ENCODE results near the gene PCDHGB1. TPM values are rescaled to one million over a fixed set of nuclear protein-coding genes. Genes with fewer than 3 reads are reported as not detected.
"Not testable (repeated sequence)": the region's sequence is repeated elsewhere in the genome, so short reads cannot be mapped to it uniquely, and the experiment has no call there.

Gene PCDHGB1
- total RNA-seq, 4 donors from 2014 or later, result 0.20 to 1.1 (median 0.74) TPM

DNA sequence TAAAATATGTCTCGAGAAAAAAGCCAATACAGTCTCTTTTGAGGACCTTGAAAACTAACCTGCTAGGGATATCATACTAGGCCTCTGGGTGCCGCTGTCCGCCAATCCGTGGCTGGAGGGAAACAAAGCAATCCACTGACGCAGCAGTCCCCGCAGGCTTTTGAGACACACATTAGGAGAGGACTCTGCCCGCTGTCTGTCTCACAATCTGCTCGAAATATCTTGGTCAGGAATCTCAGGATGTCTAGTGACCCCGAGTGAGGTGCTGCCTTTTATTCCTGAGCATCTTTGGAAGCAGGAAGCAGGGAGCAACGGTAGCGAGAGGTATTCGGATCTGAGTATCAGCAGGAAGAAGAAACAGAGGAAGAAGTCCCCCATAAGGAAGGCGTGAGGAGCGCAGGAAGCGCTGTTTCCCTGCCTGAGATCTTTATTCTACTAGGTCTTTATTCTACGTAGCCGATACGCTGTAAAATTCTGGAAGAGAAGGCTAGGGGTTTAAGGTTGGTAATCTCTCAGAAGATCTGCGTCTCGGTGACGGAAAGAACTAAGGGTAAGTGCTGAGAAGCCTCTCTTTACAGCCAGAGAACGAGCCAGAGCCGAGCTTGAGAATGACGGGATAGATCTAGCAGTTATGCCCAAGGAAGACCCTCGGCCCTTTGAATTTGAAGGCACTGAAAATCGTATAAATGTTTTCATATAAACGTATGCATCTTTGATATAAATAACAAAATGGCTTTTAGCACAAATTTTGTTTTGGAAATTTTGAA, 23.6 kb upstream of the PCDHGB1 start:
- Histone ChIP-seq H3K27ac (peak overlapping the region; percentile 83 to 91 (median 88)), H3K9me3 (no peaks in the 10 kb centered on the region)
- in situ Hi-C loops (cut with MboI; ENCODE audit: low sequenced_read_pairs in 4 of 4), result loop anchor here in 2 of 4 donors (10.0 kb wide), 1 partner anchor 239 kb away; no protein-coding TSS in a partner anchor

GRCh38 chr5:141328231-141328630, 21.7 kb upstream of the PCDHGB1 start:
- H3K27ac ChIP-seq, result no peak overlapping the region
- ATAC-seq, result no peak
- no peaks in the 10 kb centered on the region for H3K36me3 ChIP-seq
- TF ChIP-seq, protein P1, sequence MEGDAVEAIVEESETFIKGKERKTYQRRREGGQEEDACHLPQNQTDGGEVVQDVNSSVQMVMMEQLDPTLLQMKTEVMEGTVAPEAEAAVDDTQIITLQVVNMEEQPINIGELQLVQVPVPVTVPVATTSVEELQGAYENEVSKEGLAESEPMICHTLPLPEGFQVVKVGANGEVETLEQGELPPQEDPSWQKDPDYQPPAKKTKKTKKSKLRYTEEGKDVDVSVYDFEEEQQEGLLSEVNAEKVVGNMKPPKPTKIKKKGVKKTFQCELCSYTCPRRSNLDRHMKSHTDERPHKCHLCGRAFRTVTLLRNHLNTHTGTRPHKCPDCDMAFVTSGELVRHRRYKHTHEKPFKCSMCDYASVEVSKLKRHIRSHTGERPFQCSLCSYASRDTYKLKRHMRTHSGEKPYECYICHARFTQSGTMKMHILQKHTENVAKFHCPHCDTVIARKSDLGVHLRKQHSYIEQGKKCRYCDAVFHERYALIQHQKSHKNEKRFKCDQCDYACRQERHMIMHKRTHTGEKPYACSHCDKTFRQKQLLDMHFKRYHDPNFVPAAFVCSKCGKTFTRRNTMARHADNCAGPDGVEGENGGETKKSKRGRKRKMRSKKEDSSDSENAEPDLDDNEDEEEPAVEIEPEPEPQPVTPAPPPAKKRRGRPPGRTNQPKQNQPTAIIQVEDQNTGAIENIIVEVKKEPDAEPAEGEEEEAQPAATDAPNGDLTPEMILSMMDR (IDR thresholded peaks at IDR 0.05 in 4 of 5, conservative IDR thresholded peaks at IDR 0.05 in 1 of 5), result no peak
- TF ChIP-seq POLR2A (IDR thresholded peaks at IDR 0.05), result no peak
- H3K4me3 ChIP-seq, result no peak overlapping the region
- peaks cover 0 to 3% (median 0%) of the 10 kb centered on the region in 3 donors for H3K27me3 ChIP-seq
- no peaks in the 10 kb centered on the region for H3K9me3 ChIP-seq
- in situ Hi-C loops (cut with MboI; ENCODE audit: low sequenced_read_pairs in 4 of 4), result loop anchor here in 2 of 4 donors (10.0 kb wide), 1 partner anchor 237 kb away; no protein-coding TSS in a partner anchor
- no peak for DNase-seq
- intact Hi-C loops (cut with DNase I; ENCODE audit: low total_unique reads), result loop anchor here (10.0 kb wide), 1 partner anchor 597 kb away; the partner anchor contains the start of gene DELE1
- H3K4me1 ChIP-seq, result peaks cover 6 to 7% of the 10 kb centered on the region in 2 donors

More for the DNA sequence above, 23.6 kb upstream of the PCDHGB1 start:
- Histone ChIP-seq H3K4me3 (peak overlapping the region; percentile 49 to 75 (median 67)), H3K27me3 (no peaks in the 10 kb centered on the region), H3K36me3 (no peaks in the 10 kb centered on the region), H3K4me1 (peaks cover 16 to 18% of the 10 kb centered on the region in 2 donors)
- peak; percentile 94 to 95 for ATAC-seq
- TF ChIP-seq POLR2A (IDR thresholded peaks at IDR 0.05), result peak; percentile 53 to 64
- TF ChIP-seq, protein P1 (IDR thresholded peaks at IDR 0.05 in 4 of 5, conservative IDR thresholded peaks at IDR 0.05 in 1 of 5), result peak; percentile 49 to 79 (median 65)
- peak; percentile 51 to 80 for DNase-seq
- intact Hi-C loops (cut with DNase I; ENCODE audit: low total_unique reads), result loop anchor here (10.0 kb wide), 1 partner anchor 599 kb away; the partner anchor contains the start of gene DELE1

GRCh38 chr5:141330299-141331080, 19.4 kb upstream of the PCDHGB1 start, which contains the start of gene PCDHGA1:
Gene PCDHGA1, plus strand, starts transcription at chr5:141330514.
- Histone ChIP-seq H3K27me3 (peaks cover 0 to 10% (median 0%) of the 10 kb centered on the region in 3 donors), H3K4me1 (peaks cover 6 to 7% of the 10 kb centered on the region in 2 donors), H3K4me3 (peak within 1 kb of the TSS; percentile 29 to 49 (median 38)), H3K36me3 (no peaks in the 10 kb centered on the region), H3K9me3 (no peaks in the 10 kb centered on the region), H3K27ac (peak within 1 kb of the TSS; percentile 16 to 61 (median 42))
- in situ Hi-C loops (cut with MboI; ENCODE audit: low sequenced_read_pairs in 4 of 4), result no loop called here
- ATAC-seq, result peak in 1 of 2 donors; percentile 42
- TF ChIP-seq, protein P1 (IDR thresholded peaks at IDR 0.05 in 4 of 5, conservative IDR thresholded peaks at IDR 0.05 in 1 of 5), result peak in 4 of 5 experiments; percentile 9 to 63 (median 26)
- TF ChIP-seq POLR2A (IDR thresholded peaks at IDR 0.05), result no peak
- no peak for DNase-seq
- intact Hi-C loops (cut with DNase I; ENCODE audit: low total_unique reads), result no loop called here

DNA sequence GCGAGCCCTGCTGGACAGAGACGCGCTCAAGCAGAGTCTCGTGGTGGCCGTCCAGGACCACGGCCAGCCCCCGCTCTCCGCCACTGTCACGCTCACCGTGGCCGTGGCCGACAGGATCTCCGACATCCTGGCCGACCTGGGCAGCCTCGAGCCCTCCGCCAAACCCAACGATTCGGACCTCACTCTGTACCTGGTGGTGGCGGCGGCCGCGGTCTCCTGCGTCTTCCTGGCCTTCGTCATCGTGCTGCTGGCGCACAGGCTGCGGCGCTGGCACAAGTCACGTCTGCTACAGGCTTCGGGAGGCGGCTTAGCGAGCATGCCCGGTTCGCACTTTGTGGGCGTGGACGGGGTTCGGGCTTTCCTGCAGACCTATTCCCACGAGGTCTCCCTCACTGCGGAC, 17.3 kb upstream of the PCDHGB1 start:
- DNase-seq; H3K4me1 ChIP-seq; intact Hi-C loops (cut with DNase I; ENCODE audit: low total_unique reads); ATAC-seq; H3K36me3 ChIP-seq; H3K27me3 ChIP-seq; H3K9me3 ChIP-seq; in situ Hi-C loops (cut with MboI; ENCODE audit: low sequenced_read_pairs in 4 of 4); H3K4me3 ChIP-seq; H3K27ac ChIP-seq: not testable (repeated sequence)

Measured in gastrocnemius medialis (tissue), 4 donors.